ENCODE results near the gene ZNF224. TPM values are rescaled to one million over a fixed set of nuclear protein-coding genes. Genes with fewer than 3 reads are reported as not detected.
A peak's percentile ranks its signal among the peaks of the same experiment; 100 is the strongest.

The ZNF224 gene
- total and polyA plus RNA-seq, 10 of the 15 experiments (the other 5 are each of a cell fraction or from before 2014, with no cell fraction given), result 6.8 to 39.4 (median 17.2) TPM

GRCh38 chr19:44113138-44113783 is 19.1 kb downstream of the ZNF224 start, which contains the start of gene ZNF225 (continued):
- TF ChIP-seq HSF1 (IDR thresholded peaks at IDR 0.05; ENCODE audit: low read depth, low read length), result no peak
- peak; percentile 97 for TF ChIP-seq SIX5 (IDR thresholded peaks at IDR 0.05; ENCODE audit: low read depth, low read length, severe bottlenecking)
- no peak for TF ChIP-seq ZNF384 (IDR thresholded peaks at IDR 0.05; ENCODE audit: borderline replicate concordance, low read depth, low read length)
- TF ChIP-seq YY1 (IDR thresholded peaks at IDR 0.05; ENCODE audit: low read depth, low read length), result peak; percentile 79
- TF ChIP-seq, protein P1, sequence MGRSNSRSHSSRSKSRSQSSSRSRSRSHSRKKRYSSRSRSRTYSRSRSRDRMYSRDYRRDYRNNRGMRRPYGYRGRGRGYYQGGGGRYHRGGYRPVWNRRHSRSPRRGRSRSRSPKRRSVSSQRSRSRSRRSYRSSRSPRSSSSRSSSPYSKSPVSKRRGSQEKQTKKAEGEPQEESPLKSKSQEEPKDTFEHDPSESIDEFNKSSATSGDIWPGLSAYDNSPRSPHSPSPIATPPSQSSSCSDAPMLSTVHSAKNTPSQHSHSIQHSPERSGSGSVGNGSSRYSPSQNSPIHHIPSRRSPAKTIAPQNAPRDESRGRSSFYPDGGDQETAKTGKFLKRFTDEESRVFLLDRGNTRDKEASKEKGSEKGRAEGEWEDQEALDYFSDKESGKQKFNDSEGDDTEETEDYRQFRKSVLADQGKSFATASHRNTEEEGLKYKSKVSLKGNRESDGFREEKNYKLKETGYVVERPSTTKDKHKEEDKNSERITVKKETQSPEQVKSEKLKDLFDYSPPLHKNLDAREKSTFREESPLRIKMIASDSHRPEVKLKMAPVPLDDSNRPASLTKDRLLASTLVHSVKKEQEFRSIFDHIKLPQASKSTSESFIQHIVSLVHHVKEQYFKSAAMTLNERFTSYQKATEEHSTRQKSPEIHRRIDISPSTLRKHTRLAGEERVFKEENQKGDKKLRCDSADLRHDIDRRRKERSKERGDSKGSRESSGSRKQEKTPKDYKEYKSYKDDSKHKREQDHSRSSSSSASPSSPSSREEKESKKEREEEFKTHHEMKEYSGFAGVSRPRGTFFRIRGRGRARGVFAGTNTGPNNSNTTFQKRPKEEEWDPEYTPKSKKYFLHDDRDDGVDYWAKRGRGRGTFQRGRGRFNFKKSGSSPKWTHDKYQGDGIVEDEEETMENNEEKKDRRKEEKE (IDR thresholded peaks at IDR 0.05), result no peak
- no peak for TF ChIP-seq ZNF207 (IDR thresholded peaks at IDR 0.05; ENCODE audit: borderline replicate concordance)
- no peak for TF ChIP-seq JUNB (IDR thresholded peaks at IDR 0.05)
- TF ChIP-seq ZBED1 (IDR thresholded peaks at IDR 0.05; ENCODE audit: borderline replicate concordance), result no peak
- TF ChIP-seq PAX8 (IDR thresholded peaks at IDR 0.05), result no peak
- TF ChIP-seq ATF7 (IDR thresholded peaks at IDR 0.05; ENCODE audit: low read depth), result no peak
- peak; percentile 67; the same call in 1 of the 2 replicates for TF ChIP-seq MLLT1 (IDR thresholded peaks at IDR 0.05)
- TF ChIP-seq EED (IDR thresholded peaks at IDR 0.05; ENCODE audit: low read depth), result no peak; the same call in 1 of the 2 replicates
- no peak for TF ChIP-seq HDGF (IDR thresholded peaks at IDR 0.05)
- TF ChIP-seq ESRRA (IDR thresholded peaks at IDR 0.05; ENCODE audit: low read length), result no peak
- TF ChIP-seq, protein P2, sequence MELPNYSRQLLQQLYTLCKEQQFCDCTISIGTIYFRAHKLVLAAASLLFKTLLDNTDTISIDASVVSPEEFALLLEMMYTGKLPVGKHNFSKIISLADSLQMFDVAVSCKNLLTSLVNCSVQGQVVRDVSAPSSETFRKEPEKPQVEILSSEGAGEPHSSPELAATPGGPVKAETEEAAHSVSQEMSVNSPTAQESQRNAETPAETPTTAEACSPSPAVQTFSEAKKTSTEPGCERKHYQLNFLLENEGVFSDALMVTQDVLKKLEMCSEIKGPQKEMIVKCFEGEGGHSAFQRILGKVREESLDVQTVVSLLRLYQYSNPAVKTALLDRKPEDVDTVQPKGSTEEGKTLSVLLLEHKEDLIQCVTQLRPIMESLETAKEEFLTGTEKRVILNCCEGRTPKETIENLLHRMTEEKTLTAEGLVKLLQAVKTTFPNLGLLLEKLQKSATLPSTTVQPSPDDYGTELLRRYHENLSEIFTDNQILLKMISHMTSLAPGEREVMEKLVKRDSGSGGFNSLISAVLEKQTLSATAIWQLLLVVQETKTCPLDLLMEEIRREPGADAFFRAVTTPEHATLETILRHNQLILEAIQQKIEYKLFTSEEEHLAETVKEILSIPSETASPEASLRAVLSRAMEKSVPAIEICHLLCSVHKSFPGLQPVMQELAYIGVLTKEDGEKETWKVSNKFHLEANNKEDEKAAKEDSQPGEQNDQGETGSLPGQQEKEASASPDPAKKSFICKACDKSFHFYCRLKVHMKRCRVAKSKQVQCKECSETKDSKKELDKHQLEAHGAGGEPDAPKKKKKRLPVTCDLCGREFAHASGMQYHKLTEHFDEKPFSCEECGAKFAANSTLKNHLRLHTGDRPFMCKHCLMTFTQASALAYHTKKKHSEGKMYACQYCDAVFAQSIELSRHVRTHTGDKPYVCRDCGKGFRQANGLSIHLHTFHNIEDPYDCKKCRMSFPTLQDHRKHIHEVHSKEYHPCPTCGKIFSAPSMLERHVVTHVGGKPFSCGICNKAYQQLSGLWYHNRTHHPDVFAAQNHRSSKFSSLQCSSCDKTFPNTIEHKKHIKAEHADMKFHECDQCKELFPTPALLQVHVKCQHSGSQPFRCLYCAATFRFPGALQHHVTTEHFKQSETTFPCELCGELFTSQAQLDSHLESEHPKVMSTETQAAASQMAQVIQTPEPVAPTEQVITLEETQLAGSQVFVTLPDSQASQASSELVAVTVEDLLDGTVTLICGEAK (IDR thresholded peaks at IDR 0.05; ENCODE audit: borderline replicate concordance), result peak; percentile 89
- TF ChIP-seq CBX5 (IDR thresholded peaks at IDR 0.05; ENCODE audit: low read depth), result no peak
- no peak for TF ChIP-seq ZNF622 (IDR thresholded peaks at IDR 0.05)
- TF ChIP-seq STAT1 (conservative IDR thresholded peaks at IDR 0.05), result 0 out of 2 replicates have a peak, but pooled peaks have one; percentile 34
- peak; percentile 100 for TF ChIP-seq IKZF1 (conservative IDR thresholded peaks at IDR 0.05)
- TF ChIP-seq IRF4 (IDR thresholded peaks at IDR 0.05; ENCODE audit: low read depth, low read length), result no peak
- TF ChIP-seq RUNX3 (IDR thresholded peaks at IDR 0.05; ENCODE audit: low read length), result peak; percentile 91
